Astrocyte of the cerebellum (primary cell): Measurements from ENCODE around the gene SYT6.

Source experiments
- DNase-seq: peaks from one replicate; pipeline ENCODE4 v3.0.0-alpha.2; 2011; ENCODE audit warnings: low read depth
- H3K4me3 ChIP-seq: 2 replicates; pipeline ENCODE4 v1.5.1; 2011; ENCODE audit warnings: mild to moderate bottlenecking, low read depth, low read length, moderate library complexity
- in situ Hi-C: cut with HindIII; loops from 2 replicates; pipeline ENCODE4 v1.10.0; 2017; ENCODE audit warnings: low sequenced_read_pairs
- TF ChIP-seq, protein P1 (sequence below): IDR thresholded peaks from 2 replicates; pipeline ENCODE4 v1.5.1; 2012; ENCODE audit warnings: low read length, low read depth, moderate library complexity, mild to moderate bottlenecking; ENCODE audit errors: missing control alignments

SYT6 gene

DNA sequence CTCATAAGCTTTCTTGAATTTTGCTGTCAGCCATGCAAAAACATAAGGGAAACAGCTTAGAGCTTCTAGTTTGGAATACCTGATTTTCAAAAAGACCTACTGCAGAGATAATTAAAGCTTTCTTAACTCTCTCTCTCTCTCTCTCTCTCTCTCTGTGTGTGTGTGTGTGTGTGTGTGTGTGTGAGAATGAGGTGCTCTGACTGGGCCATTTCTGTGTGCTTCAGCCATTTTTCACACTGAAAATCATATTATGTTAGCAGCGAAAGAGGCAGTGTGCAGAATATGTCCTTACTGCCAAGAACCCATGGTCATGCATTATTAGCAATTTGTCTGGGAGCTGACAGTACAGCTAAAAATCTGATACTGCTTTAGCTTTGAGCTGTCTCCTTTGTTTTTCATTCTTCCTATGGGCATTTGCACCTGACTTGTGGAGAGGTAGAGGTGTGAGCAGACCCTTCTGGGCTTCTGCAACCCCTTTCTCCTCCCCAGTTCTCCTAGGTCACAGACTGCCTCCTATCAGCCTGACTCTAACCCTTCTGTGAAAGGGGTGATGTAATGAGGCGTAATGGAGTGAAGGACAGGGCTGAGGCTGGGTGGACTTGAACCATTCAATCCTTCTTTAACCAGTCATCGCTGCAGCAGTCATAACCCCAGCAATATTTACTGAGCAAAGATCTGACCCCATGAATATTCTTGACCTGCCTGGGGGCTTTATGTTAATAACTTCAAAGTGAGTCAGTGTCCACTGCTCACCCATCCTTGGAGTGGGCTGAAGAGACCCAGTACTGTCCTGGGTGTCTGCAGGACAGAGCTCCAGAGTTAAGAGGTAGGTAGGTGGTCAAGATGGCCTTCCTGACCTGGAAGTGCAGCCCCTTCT, 61.2 kb downstream of the SYT6 start:
- H3K4me3 ChIP-seq = no peak overlapping the region
- TF ChIP-seq, protein P1, sequence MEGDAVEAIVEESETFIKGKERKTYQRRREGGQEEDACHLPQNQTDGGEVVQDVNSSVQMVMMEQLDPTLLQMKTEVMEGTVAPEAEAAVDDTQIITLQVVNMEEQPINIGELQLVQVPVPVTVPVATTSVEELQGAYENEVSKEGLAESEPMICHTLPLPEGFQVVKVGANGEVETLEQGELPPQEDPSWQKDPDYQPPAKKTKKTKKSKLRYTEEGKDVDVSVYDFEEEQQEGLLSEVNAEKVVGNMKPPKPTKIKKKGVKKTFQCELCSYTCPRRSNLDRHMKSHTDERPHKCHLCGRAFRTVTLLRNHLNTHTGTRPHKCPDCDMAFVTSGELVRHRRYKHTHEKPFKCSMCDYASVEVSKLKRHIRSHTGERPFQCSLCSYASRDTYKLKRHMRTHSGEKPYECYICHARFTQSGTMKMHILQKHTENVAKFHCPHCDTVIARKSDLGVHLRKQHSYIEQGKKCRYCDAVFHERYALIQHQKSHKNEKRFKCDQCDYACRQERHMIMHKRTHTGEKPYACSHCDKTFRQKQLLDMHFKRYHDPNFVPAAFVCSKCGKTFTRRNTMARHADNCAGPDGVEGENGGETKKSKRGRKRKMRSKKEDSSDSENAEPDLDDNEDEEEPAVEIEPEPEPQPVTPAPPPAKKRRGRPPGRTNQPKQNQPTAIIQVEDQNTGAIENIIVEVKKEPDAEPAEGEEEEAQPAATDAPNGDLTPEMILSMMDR = no peak
- in situ Hi-C loops = no loop called here
- DNase-seq = no peak

DNA sequence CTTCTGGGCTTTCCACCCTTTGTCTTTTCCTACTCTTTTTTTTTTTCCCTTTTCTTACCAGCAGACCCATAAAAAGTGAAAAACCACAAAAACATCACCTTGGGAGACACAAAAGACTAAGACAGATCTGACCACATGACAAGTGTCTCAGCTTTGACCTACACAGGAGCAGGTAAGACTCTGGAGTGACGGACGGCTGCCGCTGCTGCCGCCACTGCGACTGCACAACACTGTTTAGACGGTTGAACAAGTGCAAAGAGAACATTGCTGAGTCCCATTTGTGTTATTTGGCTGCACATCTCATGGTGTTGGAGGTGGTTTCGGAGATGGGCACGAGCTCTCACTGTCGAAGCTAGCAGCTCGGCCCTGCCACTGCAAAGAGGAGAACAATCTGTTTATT, 62.0 kb downstream of the SYT6 start:
- TF ChIP-seq, protein P1 = no peak
- H3K4me3 ChIP-seq = no peak overlapping the region
- DNase-seq = no peak
- in situ Hi-C loops = no loop called here

- DNase-seq = no peak
- H3K4me3 ChIP-seq = no peak overlapping the region
- in situ Hi-C loops = no loop called here
- TF ChIP-seq, protein P1 = no peak
Measured at GRCh38 chr1:114090738-114091505, 62.7 kb downstream of the SYT6 start.

GRCh38 chr1:114089502-114090138, 64.0 kb downstream of the SYT6 start:
- no peak overlapping the region for H3K4me3 ChIP-seq
- no peak for DNase-seq
- TF ChIP-seq, protein P1 = no peak
- in situ Hi-C loops = no loop called here

GRCh38 chr1:114088392-114089299, 65.0 kb downstream of the SYT6 start:
- H3K4me3 ChIP-seq = no peak overlapping the region
- no peak for DNase-seq
- in situ Hi-C loops = no loop called here
- TF ChIP-seq, protein P1 = no peak
